Cortex of kidney (tissue), 1 donor: ENCODE results near the gene HRH3.

Experiments
- DNase-seq: peaks from one replicate; lab custom pipeline; 2025; lab: John Stamatoyannopoulos, UW

Gene HRH3

DNA sequence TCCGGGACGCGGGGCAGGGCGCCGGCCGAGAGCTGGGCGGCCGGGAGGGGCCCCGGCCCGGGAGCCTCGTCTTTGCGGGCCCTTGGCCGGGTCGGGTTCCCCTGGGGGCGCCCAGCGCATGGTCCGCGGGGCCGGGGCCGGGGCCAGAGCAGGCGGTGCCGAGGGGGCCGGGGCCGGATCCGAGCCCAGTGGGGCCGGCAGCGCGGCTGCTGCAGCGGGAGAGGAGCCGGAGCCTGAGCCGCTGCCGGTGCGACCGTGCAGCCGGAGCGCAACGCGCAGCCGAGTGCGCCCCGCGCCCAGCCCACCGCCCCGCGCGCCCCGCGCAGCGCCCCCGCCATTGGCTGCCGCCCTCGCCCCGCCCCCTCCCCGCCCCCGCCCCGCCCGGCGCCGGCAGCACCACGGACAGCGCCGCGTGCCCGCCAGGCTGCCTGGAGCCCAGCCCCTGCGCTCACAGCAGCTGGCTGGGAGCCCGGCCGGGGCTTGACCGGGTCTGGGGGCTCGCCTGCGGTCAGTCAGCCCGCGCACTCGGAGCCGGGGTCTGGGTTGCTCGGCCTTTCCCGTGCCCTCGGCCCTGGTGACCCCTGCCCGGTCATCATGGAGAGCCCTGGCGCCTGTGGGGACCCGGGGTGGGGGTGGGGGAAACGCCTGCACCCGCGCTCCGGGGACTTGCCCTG lies at the start of gene HRH3:
TSS of gene HRH3 (minus strand) at position 287 of the 674 bp plus-strand sequence. CDS start 308 bp downstream, outside the sequence.
- DNase-seq, result no peak

DNA sequence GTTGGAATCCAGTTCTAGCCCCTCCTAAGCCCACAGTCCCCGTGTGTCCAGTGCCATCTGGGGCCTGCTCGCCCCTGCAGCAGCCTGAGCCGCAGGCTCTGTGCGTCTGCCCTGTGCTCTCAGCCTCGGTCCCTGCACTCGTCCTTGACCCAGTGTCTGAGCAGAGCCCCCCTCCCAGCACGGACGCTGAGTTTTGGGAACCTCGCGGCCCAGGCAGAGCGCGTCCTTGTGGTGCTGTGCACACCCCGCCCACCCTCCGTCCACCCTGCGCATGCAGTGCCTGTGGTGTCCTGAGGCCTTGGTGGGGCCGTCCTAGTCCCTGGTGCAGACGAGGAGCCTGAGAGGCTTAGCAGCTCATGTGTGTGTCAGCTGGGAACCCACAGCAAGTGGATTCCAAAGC lies 49.8 kb upstream of the HRH3 start:
- no peak for DNase-seq

DNA sequence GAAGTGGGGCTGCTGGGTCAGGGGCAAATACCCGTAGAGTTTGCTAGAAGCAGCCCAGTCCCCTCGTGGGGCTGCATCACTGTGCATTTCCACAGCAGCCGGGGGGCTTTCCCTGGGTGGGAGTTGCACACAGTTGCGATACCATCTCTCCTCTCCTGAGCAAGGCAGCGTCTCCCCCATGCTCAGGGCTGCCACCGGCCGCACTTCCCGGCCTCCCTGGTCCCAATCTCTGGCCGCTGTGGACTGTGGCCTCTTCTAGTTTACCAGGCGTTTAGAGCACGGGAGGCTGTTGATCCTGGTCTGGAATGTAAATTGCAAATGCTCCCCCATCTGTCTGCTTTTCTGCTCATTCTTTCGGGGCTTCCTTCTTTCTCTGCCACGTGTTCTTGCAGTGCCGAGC lies 49.3 kb upstream of the HRH3 start:
- DNase-seq, result no peak

- no peak for DNase-seq
Measured at GRCh38 chr20:62268228-62268900, 48.3 kb upstream of the HRH3 start.

GRCh38 chr20:62267543-62267942 lies 47.5 kb upstream of the HRH3 start:
- no peak for DNase-seq

DNA sequence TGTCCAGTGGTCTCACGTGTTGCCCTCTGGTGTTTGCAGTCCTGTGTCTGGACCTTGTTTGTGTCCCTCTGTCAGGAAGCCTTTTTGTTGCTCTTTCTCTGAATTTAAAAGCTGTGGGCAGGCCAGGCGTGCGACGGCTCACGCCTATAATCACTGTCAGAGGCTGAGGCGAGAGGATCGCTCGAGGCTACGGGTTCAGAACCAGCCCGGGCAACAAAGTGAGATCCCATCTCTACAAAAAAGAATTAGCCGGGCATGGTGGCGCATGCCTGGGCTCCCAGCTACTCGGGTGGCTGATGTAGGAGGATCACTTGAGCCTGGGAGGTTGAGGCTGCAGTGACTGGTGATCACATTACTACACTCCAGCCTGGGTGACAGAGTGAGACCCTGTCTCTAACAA lies 46.8 kb upstream of the HRH3 start:
- no peak for DNase-seq

GRCh38 chr20:62266340-62266739 lies 46.3 kb upstream of the HRH3 start:
- no peak for DNase-seq

DNA sequence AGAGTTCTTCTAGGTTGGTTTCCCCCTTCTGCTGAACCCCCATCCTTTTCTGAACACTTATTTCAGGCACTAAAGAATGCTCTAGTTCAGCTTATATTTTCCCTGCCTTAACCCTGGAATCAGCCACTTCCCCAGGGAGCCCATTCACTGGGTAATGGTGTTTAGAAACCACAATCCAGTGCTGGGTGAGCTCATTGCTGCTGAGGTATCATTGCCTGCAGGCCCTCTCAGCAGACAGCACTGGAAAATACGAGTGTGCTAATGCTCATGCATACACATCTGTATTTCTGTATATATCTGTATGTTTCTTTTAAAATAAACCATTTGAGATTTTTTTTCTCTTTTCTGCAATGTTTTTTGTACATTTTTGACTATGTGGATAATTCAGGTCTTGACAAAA lies 45.3 kb upstream of the HRH3 start:
- DNase-seq, result no peak

- DNase-seq, result no peak
Measured at GRCh38 chr20:62263396-62263795, 43.3 kb upstream of the HRH3 start.

- DNase-seq, result no peak
Measured at GRCh38 chr20:62262064-62262463, 42.0 kb upstream of the HRH3 start.

GRCh38 chr20:62259294-62259565 lies 39.2 kb upstream of the HRH3 start:
- no peak for DNase-seq

GRCh38 chr20:62258499-62259293 lies 38.6 kb upstream of the HRH3 start:
- no peak for DNase-seq

DNA sequence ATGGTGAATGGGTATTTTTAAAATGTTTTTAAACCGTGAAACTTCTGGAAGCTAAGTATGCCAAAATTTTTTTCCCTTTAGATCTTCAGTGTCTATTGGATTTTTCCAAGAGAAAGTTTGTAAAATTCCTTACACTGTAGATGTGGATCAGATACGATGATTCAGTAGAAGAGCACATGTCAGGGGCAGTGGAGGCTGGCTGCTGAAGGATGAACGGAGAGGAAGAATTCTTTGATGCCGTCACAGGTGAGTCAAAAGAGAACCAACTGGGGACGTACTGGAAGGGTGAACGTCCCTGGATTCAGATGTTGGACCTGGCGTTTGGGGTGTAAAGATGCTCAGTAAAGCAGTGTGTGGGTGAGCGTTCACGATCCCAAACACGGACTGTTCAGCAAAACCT lies 35.9 kb upstream of the HRH3 start:
- no peak for DNase-seq

DNA sequence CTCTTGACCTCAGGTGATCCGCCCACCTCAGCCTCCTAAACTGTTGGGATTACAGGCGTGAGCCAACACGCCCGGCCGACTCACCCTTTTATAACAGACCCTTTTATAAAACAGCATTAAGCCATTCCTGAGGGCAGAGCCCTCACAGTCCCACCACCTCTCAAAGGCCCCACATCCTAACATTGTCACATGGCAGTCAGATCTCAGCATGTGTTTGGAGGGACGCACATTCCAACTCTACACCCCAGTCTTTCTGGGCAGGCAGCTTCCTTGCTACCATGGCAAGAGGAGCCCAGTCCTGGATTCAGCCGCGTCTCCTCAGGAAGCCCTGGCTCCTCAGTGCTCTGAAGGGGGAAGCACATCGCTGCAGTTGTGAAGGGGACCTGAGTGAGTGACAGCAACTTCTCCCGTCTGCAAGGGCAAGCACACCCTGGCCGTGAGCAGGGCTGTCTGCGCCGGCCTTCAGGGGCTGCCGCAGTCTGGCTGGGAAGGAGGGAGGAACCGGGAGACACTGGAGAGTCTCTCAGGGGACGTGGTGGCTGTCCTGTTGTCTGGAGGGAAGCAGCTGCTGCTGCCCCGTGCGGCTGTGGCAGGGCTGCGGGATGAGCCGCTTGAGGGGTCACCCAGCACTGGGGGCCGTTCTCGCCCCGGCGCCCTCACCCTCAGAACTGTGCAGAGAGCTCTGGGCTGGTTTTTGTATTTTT lies 34.1 kb upstream of the HRH3 start:
- DNase-seq, result no peak

- no peak for DNase-seq
Measured at GRCh38 chr20:62253398-62253797, 33.3 kb upstream of the HRH3 start.

DNA sequence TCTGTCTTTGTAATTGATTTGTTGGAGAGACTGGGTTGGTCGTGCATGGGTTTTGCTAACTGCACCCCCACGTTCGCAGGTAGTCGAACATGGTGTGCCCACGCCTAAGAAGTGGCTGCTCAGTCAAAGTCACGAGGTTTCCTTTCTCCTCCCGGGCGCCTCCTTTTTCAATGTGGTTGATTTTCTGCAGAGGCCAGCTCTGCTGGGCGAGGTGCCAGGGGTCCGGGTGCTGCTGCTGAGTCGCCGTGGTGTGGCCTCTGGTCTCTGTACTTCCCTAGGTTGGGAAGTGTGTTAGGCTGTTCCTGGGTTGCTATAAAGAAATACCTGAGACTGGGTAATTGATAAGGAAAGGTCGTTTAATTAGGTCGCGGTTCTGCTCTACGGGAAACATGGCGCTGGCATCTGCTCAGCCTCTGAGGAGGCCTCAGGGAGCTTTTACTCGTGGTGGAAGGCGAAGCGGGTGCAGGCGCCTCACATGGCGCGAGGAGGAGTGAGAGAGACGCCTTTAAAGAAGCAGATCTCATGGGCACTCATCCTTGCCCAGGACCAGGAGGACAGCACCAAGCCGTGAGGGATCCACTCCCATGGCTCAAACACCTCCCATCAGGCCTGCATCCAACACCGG lies 32.4 kb upstream of the HRH3 start:
- DNase-seq, result no peak

- DNase-seq, result no peak
Measured at GRCh38 chr20:62248890-62249560, 28.9 kb upstream of the HRH3 start.

DNA sequence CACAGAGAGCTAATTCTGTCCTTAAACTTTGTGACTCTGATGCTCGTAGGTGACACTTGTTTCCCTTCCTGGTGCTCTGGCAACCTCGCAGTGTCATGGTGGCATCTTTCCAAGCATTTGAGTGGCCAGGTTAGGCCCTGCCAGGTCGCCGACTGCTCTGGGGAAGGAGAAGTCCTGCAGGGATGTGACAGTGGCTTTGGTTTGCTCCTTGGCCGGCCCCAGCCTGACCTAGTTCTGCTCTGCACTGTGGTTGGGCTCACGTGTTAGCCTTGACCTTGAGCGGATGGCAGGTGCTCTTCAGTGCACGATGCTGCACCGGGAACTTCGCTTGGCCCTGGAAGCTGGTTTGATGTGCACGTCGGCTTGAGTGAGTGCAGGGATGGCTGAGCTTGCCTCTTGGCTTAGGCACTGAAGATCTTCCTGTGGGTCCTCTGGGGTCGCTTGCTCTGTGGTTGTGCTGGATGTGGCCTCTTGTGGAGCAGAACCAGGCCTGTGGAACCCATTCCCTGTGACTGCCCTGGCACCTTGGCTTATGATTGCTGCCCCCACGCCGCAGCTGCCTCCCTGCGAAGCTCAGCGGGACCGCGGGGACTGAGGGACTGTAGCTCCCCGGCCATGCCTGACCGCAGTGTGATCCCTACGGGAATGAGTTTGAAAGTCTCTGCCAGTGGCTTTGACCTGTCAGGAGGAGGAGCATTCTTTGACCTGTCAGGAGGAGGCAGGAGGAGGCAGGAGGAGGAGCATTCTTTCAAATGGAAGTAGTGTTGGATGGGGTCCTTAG lies 27.0 kb upstream of the HRH3 start:
- DNase-seq, result no peak

DNA sequence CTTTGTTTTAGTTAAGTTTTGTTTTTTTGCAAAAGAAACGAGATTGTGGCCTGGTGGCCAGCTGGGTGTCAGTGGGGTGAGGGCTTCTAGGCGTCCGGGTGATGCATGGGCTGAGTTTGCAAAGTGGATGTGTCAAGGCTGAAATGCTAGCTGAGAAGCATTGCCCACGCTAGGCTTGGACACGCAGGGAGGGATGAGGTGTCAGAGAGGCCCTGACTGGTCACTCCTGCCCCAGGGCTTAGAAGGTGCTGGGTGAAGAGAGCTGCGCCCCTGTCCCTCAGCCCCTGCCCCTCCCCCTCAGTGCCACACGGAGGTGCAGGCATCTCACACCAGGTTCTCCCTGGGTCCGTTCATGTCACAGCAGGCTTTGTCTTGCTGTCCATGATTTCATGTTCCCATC lies 26.4 kb upstream of the HRH3 start:
- DNase-seq, result no peak

- DNase-seq, result no peak
Measured at GRCh38 chr20:62245911-62246280, 25.8 kb upstream of the HRH3 start.

DNA sequence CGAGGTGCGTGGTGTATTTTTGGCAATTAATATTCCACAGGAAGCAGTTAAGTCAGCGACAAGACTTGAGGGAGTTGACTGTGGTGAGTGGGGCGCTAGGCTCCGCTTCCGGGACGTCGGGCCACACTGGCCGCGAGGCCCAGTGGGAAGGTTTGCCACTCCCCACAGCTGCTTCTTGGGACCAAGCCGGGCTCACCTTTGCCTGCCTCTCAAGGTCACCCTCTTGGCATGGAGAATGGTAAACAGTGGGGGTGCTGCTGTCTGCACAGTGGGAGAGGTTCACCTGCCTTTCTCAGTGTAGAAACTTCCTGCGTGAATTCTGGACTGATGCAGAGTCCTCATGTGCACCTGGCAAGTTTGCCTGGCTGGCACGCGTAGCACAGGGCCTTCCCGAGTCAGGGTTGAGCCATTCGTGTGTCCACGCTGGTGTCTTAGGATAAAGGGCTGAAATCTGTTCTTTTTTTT lies 24.6 kb upstream of the HRH3 start:
- DNase-seq, result no peak
